GM12873 (cell line): Measurements from ENCODE around the gene KRTAP5-5.

ENCODE experiments used
- CTCF ChIP-seq: IDR thresholded peaks from 2 replicates; pipeline ENCODE4 v1.5.1; 2012; ENCODE audit warnings: low read depth, mild to moderate bottlenecking, moderate library complexity, low read length, control low read depth; ENCODE audit not compliant: insufficient read depth; ENCODE audit errors: missing control alignments

Gene KRTAP5-5

DNA sequence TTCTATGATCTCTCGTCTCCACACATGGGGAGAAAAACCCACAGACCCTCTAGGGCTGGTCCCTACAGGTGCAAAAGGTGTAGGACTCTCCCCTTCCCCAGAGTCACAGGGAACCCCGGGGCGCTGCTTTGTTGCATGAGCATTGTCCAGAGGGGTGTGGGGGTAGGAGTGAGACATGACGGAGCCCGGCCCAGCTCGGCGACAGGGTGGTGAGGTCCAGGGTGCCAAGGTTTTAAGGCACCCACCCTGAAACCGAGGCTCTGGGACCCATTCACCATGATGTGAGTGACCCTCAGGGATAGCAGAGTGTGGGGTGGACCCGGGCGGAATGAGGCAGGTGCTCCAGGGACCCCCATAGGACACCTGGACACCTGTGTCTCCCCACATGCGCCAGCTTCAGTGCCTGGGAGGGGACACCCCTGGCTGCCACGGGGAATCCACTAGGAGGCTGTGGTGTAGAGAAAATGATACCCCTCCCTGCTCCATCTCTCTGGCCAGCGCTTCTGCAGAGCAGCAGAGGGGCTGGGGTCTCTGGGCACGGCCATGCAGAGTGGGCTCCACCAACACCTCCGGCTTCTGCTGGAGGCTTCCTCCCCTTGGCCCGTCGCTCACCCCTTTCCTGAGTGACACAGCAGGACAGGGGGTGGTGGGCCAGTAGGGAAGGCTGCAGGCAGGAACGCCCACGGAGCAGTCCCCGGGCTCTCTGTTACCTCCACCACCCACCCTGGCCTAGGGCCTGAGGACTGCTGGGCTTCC is 15.2 kb downstream of the KRTAP5-5 start:
- TF ChIP-seq CTCF = no peak

GRCh38 chr11:1645357-1645821 is 15.8 kb downstream of the KRTAP5-5 start:
- TF ChIP-seq CTCF = no peak

DNA sequence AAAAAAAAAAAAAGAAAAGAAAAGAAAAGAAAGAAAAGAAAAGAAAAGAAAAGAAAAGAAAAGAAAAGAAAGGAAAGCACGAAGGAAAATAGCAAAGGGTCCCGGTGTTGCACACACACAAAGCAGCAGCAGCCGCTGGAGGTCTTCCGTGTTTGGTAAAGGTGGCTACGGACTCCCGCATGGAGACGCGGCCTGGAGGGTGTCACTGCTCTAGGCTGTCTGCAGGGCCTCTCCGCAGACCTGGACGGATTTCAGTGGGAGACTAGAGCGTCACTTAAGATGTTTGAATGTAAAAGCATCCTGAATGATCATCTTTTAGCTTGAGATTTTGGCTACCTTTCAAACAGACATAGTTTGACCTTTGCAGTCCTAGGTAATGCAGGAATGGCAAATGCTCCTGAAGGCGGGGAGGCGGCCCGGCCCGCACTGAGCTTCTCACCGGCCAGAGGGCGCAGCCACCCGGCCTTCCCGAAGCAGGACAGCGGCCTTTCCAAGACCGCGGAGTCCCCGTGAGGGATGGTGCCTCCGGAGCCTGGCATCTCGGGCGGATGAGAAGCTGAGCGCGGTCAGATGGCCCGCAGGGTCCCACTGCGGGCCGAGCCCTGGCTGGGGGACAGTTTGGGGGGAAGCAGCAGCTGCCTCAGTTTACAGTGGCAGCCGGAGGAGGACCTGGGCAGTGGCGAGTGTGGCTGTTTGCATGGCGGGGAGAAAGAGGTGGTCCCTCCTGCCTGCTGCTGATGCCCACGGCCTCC is 18.5 kb downstream of the KRTAP5-5 start:
- no peak for TF ChIP-seq CTCF

- no peak for TF ChIP-seq CTCF
Observed at GRCh38 chr11:1648653-1649420, 19.3 kb downstream of the KRTAP5-5 start.

DNA sequence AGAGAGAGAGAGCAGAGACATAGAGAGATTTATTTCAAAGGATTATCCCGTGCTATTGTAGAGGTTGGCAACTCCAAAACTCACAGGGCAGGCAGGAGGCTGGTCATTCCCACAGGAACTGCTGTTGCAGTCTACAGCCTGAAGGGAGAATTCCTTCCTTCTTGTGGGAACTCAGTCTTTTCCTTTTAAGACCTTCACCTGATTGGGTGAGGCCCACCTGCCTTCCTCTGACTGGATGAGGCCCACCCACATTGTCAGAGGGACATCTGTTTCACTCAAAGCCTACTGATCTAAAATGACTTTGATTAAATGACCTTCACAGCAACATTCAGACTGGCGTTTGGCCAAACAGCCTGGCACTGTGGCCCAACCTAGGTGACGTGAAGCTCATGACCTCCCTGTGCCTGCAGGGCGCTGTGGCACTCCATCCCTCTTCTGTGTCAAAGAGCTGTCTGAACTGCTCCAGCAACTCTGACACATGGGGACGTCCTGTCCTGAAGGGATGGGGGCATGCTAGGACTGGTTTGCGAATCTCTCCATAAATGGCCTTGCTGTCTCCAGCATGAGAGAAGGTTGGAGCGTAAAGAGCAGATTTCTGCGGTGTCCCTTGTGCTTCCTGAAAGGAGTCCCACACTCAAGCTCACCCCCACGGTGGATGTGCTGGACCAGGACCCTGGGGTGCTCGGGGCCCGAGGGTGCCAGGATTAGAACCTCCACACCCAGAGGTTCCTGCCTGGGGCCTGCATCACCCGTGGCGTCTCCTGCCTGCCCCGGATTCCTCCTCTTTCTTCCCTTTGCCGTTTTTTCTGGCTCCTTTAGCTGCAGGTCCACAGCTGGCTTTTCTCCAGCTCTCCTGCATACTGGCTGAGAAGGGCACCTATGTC is 20.7 kb downstream of the KRTAP5-5 start:
- no peak for TF ChIP-seq CTCF

- TF ChIP-seq CTCF = no peak
Observed at GRCh38 chr11:1650918-1651262, 21.3 kb downstream of the KRTAP5-5 start.
